Loucy (cell line): ENCODE results near the gene NOX4.
"Not testable (repeated sequence)": the region's sequence is repeated elsewhere in the genome, so short reads cannot be mapped to it uniquely, and the experiment has no call there.

Experiments
- H2AFZ ChIP-seq: fragments of 200-600 bp; sonication (generic); 2 replicates; pipeline ENCODE4 v1.6.0; 2016; ENCODE audit warnings: antibody characterized with exemption, mild to moderate bottlenecking, low read length, moderate library complexity
- H3F3A ChIP-seq: fragments of 200-600 bp; 2 replicates; pipeline ENCODE4 v1.6.0; 2016; ENCODE audit warnings: antibody characterized with exemption, low read depth, mild to moderate bottlenecking
- H3K27me3 ChIP-seq: fragments of 200-600 bp; sonication (generic); 2 replicates; pipeline ENCODE4 v1.6.1; 2014; ENCODE audit warnings: low read length, mild to moderate bottlenecking; ENCODE audit not compliant: insufficient read depth, poor library complexity, severe bottlenecking
- H3K36me3 ChIP-seq: fragments of 200-600 bp; sonication (generic); 2 replicates; pipeline ENCODE4 v1.6.1; 2016; ENCODE audit warnings: low read length; ENCODE audit not compliant: insufficient read depth
- H3K4me1 ChIP-seq: fragments of 200-600 bp; sonication (generic); 2 replicates; pipeline ENCODE4 v1.5.1; 2014; ENCODE audit warnings: low read length, mild to moderate bottlenecking; ENCODE audit not compliant: insufficient read depth, poor library complexity, severe bottlenecking
- H3K4me2 ChIP-seq: fragments of 200-600 bp; sonication (generic); 2 replicates; pipeline ENCODE4 v1.6.0; 2014; ENCODE audit warnings: antibody characterized with exemption, low read length, low read depth, mild to moderate bottlenecking; ENCODE audit not compliant: poor library complexity, severe bottlenecking
- H3K4me3 ChIP-seq: fragments of 200-600 bp; sonication (generic); 2 replicates; pipeline ENCODE4 v1.5.1; 2014; ENCODE audit warnings: low read length, mild to moderate bottlenecking, mixed read lengths; ENCODE audit not compliant: poor library complexity, severe bottlenecking
- H3K79me2 ChIP-seq: fragments of 200-600 bp; sonication (generic); 2 replicates; pipeline ENCODE4 v1.6.1; 2014; ENCODE audit warnings: low read length; ENCODE audit not compliant: insufficient read depth
- H3K9ac ChIP-seq: fragments of 200-600 bp; sonication (generic); 2 replicates; pipeline ENCODE4 v1.6.0; 2014; ENCODE audit warnings: mild to moderate bottlenecking, low read depth, low read length, moderate library complexity; ENCODE audit not compliant: poor library complexity, severe bottlenecking
- H3K9me2 ChIP-seq: fragments of 200-600 bp; sonication (generic); replicated peaks from 2 replicates; pipeline ENCODE4 v1.6.1; 2016; ENCODE audit warnings: low read depth, low read length, mixed read lengths
- H3K9me3 ChIP-seq: fragments of 200-600 bp; sonication (generic); 2 replicates; pipeline ENCODE4 v1.6.1; 2014; ENCODE audit warnings: mild to moderate bottlenecking, antibody characterized with exemption, low read length, low read depth; ENCODE audit not compliant: insufficient read depth
- H4K20me1 ChIP-seq: fragments of 200-600 bp; sonication (generic); 2 replicates; pipeline ENCODE4 v1.6.0; 2014; ENCODE audit warnings: antibody characterized with exemption, low read length, mild to moderate bottlenecking; ENCODE audit not compliant: insufficient read depth, poor library complexity, severe bottlenecking
- EZH2phosphoT487 ChIP-seq: fragments of 200-600 bp; IDR thresholded peaks from 2 replicates; pipeline ENCODE4 v1.6.1; 2018; ENCODE audit warnings: antibody characterized with exemption, mild to moderate bottlenecking, moderate library complexity, borderline replicate concordance
- TF ChIP-seq, protein P1 (sequence below): fragments of 200-600 bp; sonication (generic); conservative IDR thresholded peaks from 2 replicates; pipeline ENCODE4 v1.5.1; 2014; ENCODE audit warnings: mild to moderate bottlenecking, antibody characterized with exemption, low read length

The NOX4 gene

DNA sequence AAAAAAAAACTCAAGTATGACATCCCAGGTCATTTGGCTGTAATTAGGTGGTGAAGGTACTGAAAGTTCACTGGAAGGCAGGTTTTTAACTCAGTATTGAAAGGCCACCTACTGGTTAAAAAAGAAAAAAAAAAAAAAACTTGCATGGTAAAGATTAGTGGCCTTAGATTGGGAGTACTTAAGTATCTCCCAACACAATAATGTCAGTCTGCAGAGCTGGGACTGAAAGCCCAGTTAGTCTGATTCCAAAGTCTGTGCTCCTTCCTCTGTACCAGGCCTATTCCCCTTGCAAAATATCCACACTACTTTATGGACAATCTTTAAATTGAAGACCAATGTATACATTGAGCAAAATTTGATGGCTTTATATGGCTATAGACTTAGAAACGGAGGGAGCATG lies 85.5 kb downstream of the NOX4 start:
- H3K36me3 ChIP-seq = no peaks in the 10 kb centered on the region
- TF ChIP-seq, protein P1, sequence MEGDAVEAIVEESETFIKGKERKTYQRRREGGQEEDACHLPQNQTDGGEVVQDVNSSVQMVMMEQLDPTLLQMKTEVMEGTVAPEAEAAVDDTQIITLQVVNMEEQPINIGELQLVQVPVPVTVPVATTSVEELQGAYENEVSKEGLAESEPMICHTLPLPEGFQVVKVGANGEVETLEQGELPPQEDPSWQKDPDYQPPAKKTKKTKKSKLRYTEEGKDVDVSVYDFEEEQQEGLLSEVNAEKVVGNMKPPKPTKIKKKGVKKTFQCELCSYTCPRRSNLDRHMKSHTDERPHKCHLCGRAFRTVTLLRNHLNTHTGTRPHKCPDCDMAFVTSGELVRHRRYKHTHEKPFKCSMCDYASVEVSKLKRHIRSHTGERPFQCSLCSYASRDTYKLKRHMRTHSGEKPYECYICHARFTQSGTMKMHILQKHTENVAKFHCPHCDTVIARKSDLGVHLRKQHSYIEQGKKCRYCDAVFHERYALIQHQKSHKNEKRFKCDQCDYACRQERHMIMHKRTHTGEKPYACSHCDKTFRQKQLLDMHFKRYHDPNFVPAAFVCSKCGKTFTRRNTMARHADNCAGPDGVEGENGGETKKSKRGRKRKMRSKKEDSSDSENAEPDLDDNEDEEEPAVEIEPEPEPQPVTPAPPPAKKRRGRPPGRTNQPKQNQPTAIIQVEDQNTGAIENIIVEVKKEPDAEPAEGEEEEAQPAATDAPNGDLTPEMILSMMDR = peak; percentile 38
- no peak for TF ChIP-seq EZH2phosphoT487
- H3K9me2 ChIP-seq = no peaks in the 10 kb centered on the region
- no peaks in the 10 kb centered on the region for H3K4me1 ChIP-seq
- no peak overlapping the region for H3K9ac ChIP-seq
- no peak overlapping the region for H3K4me2 ChIP-seq
- no peaks in the 10 kb centered on the region for H3K79me2 ChIP-seq
- H4K20me1 ChIP-seq = no peaks in the 10 kb centered on the region
- H3K27me3 ChIP-seq = no peaks in the 10 kb centered on the region
- no peak overlapping the region for H3K4me3 ChIP-seq
- no peaks in the 10 kb centered on the region for H3F3A ChIP-seq
- H3K9me3 ChIP-seq = no peaks in the 10 kb centered on the region
- H2AFZ ChIP-seq = no peak overlapping the region

DNA sequence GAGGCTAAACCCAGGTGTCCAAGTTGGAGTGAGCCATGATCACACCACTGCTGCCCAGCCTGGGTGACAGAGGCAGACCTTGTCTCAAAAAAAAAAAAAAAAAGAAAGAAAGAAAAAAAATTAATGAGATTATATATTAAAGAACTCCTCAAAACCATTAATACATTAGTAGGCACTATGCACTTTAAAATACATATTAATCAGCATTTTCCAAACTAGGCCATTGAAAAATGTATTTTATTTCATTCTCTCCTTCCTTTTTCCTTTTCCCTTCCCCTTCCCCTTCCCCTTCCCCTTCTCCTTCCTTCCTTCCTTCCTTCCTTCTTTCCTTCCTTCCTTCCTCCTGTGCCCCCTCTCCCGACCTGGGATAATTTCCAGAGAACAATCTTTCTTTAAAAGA lies 99.5 kb downstream of the NOX4 start:
- H3K9me2 ChIP-seq, H3F3A ChIP-seq, H4K20me1 ChIP-seq, H3K4me3 ChIP-seq, H3K27me3 ChIP-seq, H3K9ac ChIP-seq, H3K4me2 ChIP-seq, H3K4me1 ChIP-seq, H2AFZ ChIP-seq, H3K79me2 ChIP-seq, H3K9me3 ChIP-seq, H3K36me3 ChIP-seq: not testable (repeated sequence)

DNA sequence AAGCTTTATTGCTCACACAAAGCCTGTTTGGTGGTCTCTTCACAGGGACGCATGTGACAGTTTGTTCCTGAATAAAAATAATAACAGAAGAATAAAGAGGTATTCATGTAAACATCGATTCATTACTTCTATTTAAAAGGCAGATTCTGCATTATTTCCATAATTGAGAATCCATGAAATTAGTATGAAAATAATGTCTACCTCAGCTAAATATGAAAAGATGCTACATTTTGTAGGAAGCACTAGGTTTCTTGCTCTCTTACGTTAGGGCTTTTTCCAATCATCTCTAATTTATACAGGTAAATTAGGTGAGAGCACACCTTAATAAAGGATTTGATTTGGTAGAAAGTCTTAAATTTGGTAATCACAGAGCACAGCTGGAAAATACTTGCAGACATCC lies 103.7 kb downstream of the NOX4 start:
- H4K20me1 ChIP-seq, H2AFZ ChIP-seq, H3K36me3 ChIP-seq, H3K4me2 ChIP-seq, H3K4me3 ChIP-seq, H3F3A ChIP-seq, H3K9me2 ChIP-seq, H3K27me3 ChIP-seq, H3K9me3 ChIP-seq, H3K4me1 ChIP-seq, H3K79me2 ChIP-seq, H3K9ac ChIP-seq: not testable (repeated sequence)

DNA sequence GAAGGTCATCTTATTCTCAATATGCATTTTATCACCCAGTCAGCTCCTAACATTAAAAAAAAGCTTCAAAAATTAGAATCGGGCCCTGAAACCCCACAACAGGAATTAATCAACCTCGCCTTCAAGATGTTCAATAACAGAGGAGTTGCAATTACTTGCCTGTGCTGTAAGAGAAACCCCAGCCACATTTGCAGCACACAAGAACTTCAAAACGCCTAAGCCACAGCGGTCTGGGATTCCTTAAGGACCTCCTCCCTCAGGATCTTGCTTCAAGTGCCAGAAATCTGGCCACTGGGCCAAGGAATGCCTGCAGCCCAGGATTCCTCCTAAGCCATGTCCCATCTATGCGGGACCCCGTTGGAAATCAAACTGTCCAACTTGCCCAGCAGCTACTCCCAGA lies 108.2 kb downstream of the NOX4 start:
- H3K4me1 ChIP-seq, H3F3A ChIP-seq, H3K9me2 ChIP-seq, H2AFZ ChIP-seq, H3K79me2 ChIP-seq, H4K20me1 ChIP-seq, H3K36me3 ChIP-seq, H3K9me3 ChIP-seq, H3K4me3 ChIP-seq, H3K27me3 ChIP-seq, H3K4me2 ChIP-seq, H3K9ac ChIP-seq: not testable (repeated sequence)

DNA sequence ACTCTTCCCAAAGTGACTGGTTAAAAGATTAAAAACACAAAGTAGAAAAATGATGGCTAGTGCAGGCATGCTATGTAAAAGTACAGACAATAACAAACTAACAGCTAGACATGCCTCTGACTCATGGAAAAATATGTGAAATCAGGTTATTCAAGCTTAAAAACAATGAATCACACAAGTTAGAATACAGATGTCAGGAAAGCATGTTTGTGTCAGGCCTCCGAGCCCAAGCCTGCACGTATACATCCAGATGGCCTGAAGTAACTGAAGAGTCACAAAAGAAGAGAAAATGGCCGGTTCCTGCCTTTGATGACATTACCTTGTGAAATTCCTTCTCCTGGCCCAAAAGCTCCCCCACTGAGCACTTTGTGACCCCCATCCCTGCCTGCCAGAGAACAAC lies 110.1 kb downstream of the NOX4 start:
- Histone ChIP-seq H3K9me3 (no peaks in the 10 kb centered on the region), H3K4me1 (no peaks in the 10 kb centered on the region), H3K9ac (no peak overlapping the region), H3K4me2 (no peak overlapping the region), H3F3A (no peaks in the 10 kb centered on the region), H3K4me3 (no peak overlapping the region), H3K9me2 (no peaks in the 10 kb centered on the region), H3K27me3 (no peaks in the 10 kb centered on the region), H2AFZ (no peak overlapping the region), H3K36me3 (no peaks in the 10 kb centered on the region), H3K79me2 (no peaks in the 10 kb centered on the region), H4K20me1 (no peaks in the 10 kb centered on the region)
- no peak for TF ChIP-seq EZH2phosphoT487
- TF ChIP-seq, protein P1 = no peak

DNA sequence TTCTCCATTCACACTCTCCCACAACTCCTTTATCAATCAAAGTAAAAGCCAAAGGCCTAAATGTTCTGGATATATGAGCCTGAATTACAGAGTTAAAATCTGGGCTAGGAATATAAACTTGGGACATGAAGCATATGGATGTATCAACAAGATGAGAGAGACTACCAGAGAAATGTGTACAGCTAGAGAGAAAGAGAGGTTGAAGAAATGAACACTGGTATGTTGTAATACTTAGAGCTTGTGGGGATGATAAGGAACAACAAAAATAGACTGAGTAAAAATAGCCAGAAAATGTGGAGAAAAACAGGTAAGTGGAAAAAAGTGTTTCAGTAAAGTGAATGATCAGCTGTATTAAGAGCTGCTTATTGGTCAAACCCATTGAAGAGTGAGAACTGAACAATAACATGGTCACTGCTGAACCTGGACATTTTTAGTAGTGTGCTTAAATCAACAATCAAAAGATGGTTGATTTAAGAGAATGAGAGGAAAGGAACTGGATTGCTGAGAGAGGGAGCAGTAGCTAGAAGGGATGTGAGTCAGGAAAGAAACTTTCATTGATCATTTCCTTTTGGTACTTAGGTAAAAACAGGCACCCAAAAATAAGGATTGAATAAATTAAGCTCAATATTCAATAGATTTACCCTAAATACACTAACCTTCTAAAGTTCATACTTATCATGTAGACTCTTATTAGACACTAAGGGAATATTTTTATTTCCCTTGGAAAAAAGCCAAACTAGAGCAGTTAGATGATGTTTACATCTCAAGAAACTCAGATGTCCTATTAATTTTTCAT lies 111.0 kb downstream of the NOX4 start:
- H4K20me1 ChIP-seq, H3K79me2 ChIP-seq, H3K9ac ChIP-seq, H3K4me1 ChIP-seq, H3F3A ChIP-seq, H3K4me2 ChIP-seq, H3K9me3 ChIP-seq, H3K36me3 ChIP-seq, H2AFZ ChIP-seq, H3K27me3 ChIP-seq, H3K4me3 ChIP-seq, H3K9me2 ChIP-seq: not testable (repeated sequence)
